Hypothalamus (tissue), 51 donors: ENCODE results near the gene TRIM25.

Source experiments
- DNase-seq, 51 donors: peaks; one replicate each; lab custom pipeline; 2025; lab: John Stamatoyannopoulos, UW

The TRIM25 gene

GRCh38 chr17:56897646-56898424 lies 16.0 kb downstream of the TRIM25 start:
- no peak for DNase-seq

- no peak for DNase-seq
Measured at GRCh38 chr17:56896968-56897359, 16.9 kb downstream of the TRIM25 start.

GRCh38 chr17:56896217-56896967 lies 17.5 kb downstream of the TRIM25 start:
- no peak for DNase-seq

- DNase-seq = no peak
Measured at GRCh38 chr17:56894859-56895455, 18.9 kb downstream of the TRIM25 start.

GRCh38 chr17:56893503-56893902 lies 20.3 kb downstream of the TRIM25 start:
- DNase-seq = no peak

- no peak for DNase-seq
Measured at GRCh38 chr17:56892333-56892732, 21.5 kb downstream of the TRIM25 start.

GRCh38 chr17:56891751-56892150 lies 22.1 kb downstream of the TRIM25 start:
- DNase-seq = no peak

GRCh38 chr17:56890906-56891674 lies 22.8 kb downstream of the TRIM25 start:
- no peak for DNase-seq

GRCh38 chr17:56890390-56890789 lies 23.5 kb downstream of the TRIM25 start:
- DNase-seq = no peak

- no peak for DNase-seq
Measured at GRCh38 chr17:56887552-56888467, 26.0 kb downstream of the TRIM25 start.

- no peak for DNase-seq
Measured at GRCh38 chr17:56887105-56887504, 26.7 kb downstream of the TRIM25 start.

GRCh38 chr17:56886288-56886731 lies 27.5 kb downstream of the TRIM25 start:
- no peak for DNase-seq

GRCh38 chr17:56885312-56885657 lies 28.6 kb downstream of the TRIM25 start:
- no peak for DNase-seq

- no peak for DNase-seq
Measured at GRCh38 chr17:56884483-56885311, 29.2 kb downstream of the TRIM25 start.

- no peak for DNase-seq
Measured at GRCh38 chr17:56883616-56884015, 30.2 kb downstream of the TRIM25 start.

GRCh38 chr17:56881685-56882295 lies 32.1 kb downstream of the TRIM25 start:
- DNase-seq = no peak

- DNase-seq = no peak
Measured at GRCh38 chr17:56880571-56880970, 33.3 kb downstream of the TRIM25 start.

- no peak for DNase-seq
Measured at GRCh38 chr17:56880133-56880532, 33.7 kb downstream of the TRIM25 start.

GRCh38 chr17:56879280-56879679 lies 34.6 kb downstream of the TRIM25 start:
- DNase-seq = no peak
